GM21423 (cell line): ENCODE measurements around the gene CRTAC1.

ENCODE experiments used
- ATAC-seq: cut with Tn5 transposase; IDR thresholded peaks from one replicate; pipeline ENCODE4 v1.9.1; 2021; ENCODE audit warnings: mild to moderate bottlenecking, moderate library complexity; ENCODE audit not compliant: unreplicated experiment

Gene CRTAC1

GRCh38 chr10:98030093-98030821 lies at the start of gene CRTAC1:
TSS of gene CRTAC1 (minus strand) at chr10:98030621. CDS start at chr10:98030472, 149 bp downstream.
- ATAC-seq: no peak

- ATAC-seq: no peak
These were observed 48.4 kb upstream of the CRTAC1 start for GRCh38 chr10:98078774-98079173.

- no peak for ATAC-seq
These were observed 46.8 kb upstream of the CRTAC1 start for GRCh38 chr10:98077223-98077622.

- ATAC-seq: no peak
These were observed 45.7 kb upstream of the CRTAC1 start for GRCh38 chr10:98076086-98076485.

- no peak for ATAC-seq
These were observed 44.0 kb upstream of the CRTAC1 start for GRCh38 chr10:98074315-98074911.

- no peak for ATAC-seq
These were observed 36.7 kb upstream of the CRTAC1 start for GRCh38 chr10:98067165-98067564.

- ATAC-seq: no peak
These were observed 33.3 kb upstream of the CRTAC1 start for GRCh38 chr10:98063740-98064027.

- no peak for ATAC-seq
These were observed 32.0 kb upstream of the CRTAC1 start for GRCh38 chr10:98062424-98062823.

- no peak for ATAC-seq
These were observed 29.7 kb upstream of the CRTAC1 start for GRCh38 chr10:98060079-98060478.

GRCh38 chr10:98058295-98058694 lies 27.9 kb upstream of the CRTAC1 start:
- no peak for ATAC-seq

- no peak for ATAC-seq
These were observed 25.6 kb upstream of the CRTAC1 start for GRCh38 chr10:98055841-98056516.

GRCh38 chr10:98047009-98047741 lies 16.8 kb upstream of the CRTAC1 start:
- ATAC-seq: no peak

- ATAC-seq: no peak
These were observed 15.5 kb upstream of the CRTAC1 start for GRCh38 chr10:98045785-98046389.

GRCh38 chr10:98041352-98042043 lies 11.1 kb upstream of the CRTAC1 start:
- ATAC-seq: no peak

GRCh38 chr10:98039690-98040381 lies 9.4 kb upstream of the CRTAC1 start:
- ATAC-seq: no peak

- no peak for ATAC-seq
These were observed 7.9 kb upstream of the CRTAC1 start for GRCh38 chr10:98038288-98038687.

- ATAC-seq: no peak
These were observed 5.2 kb upstream of the CRTAC1 start for GRCh38 chr10:98035599-98035998.

GRCh38 chr10:98033515-98033914 lies 3.1 kb upstream of the CRTAC1 start:
- ATAC-seq: no peak

GRCh38 chr10:98031440-98031839 lies 1.0 kb upstream of the CRTAC1 start:
- ATAC-seq: no peak

GRCh38 chr10:98030991-98031431 lies 590 bp upstream of the CRTAC1 start:
- ATAC-seq: no peak
